ENCODE measurements around the gene VSIG10L2. TPM values are rescaled to one million over a fixed set of nuclear protein-coding genes. Genes with fewer than 3 reads are reported as not detected.

VSIG10L2 gene
- total RNA-seq, 1 experiment from 2014 or later: not detected

GRCh38 chr11:125994509-125994908, 48.7 kb downstream of the VSIG10L2 start:
- no peaks in the 10 kb centered on the region for H3K79me2 ChIP-seq (ENCODE audit: insufficient read depth, low read length)
- H3K27ac ChIP-seq (ENCODE audit: low read depth, low read length): no peak overlapping the region
- peaks cover 2% of the 10 kb centered on the region; the same call in 1 of the 2 replicates for H3K9me2 ChIP-seq (ENCODE audit: insufficient read depth)
- TF ChIP-seq ZFX (IDR thresholded peaks at IDR 0.05) (no peak), SP1 (IDR thresholded peaks at IDR 0.05; ENCODE audit: low read depth) (no peak), SRF (IDR thresholded peaks at IDR 0.05; ENCODE audit: low read depth) (no peak), EZH2phosphoT487 (IDR thresholded peaks at IDR 0.05; ENCODE audit: borderline replicate concordance) (no peak), MAX (IDR thresholded peaks at IDR 0.05) (no peak), RAD21 (IDR thresholded peaks at IDR 0.05; ENCODE audit: low read depth) (no peak), EZH2 (IDR thresholded peaks at IDR 0.05) (no peak), POLR2AphosphoS5 (IDR thresholded peaks at IDR 0.05; ENCODE audit: low read depth, low read length) (no peak), ELF1 (IDR thresholded peaks at IDR 0.05; ENCODE audit: borderline replicate concordance, low read depth) (no peak), YY1 (IDR thresholded peaks at IDR 0.05; ENCODE audit: extremely low read depth, insufficient replicate concordance, low read depth, low read length) (no peak), ATF3 (IDR thresholded peaks at IDR 0.05) (no peak), ZBTB33 (IDR thresholded peaks at IDR 0.05; ENCODE audit: extremely low read depth, insufficient replicate concordance, low read length) (no peak), CEBPB (IDR thresholded peaks at IDR 0.05; ENCODE audit: low read depth) (no peak), EGR1 (IDR thresholded peaks at IDR 0.05; ENCODE audit: low read depth) (no peak), CTCF (IDR thresholded peaks at IDR 0.05 in 2 of 3, conservative IDR thresholded peaks at IDR 0.05 in 1 of 3; ENCODE audit: borderline replicate concordance in 1 of 3, insufficient read depth in 1 of 3, low read depth in 2 of 3, low read length in 2 of 3) (no peak)
- H2AFZ ChIP-seq (ENCODE audit: low read depth, low read length, poor library complexity, severe bottlenecking): no peak overlapping the region
- ChIA-PET CTCF (no interaction called here), POLR2A (no interaction called here), RAD21 (ENCODE audit: low non-redundant PET in 1 of 2, low total read pairs in 2 of 2, uncharacterized antibody in 2 of 2, unreplicated experiment in 2 of 2) (no interaction called here)
- H3K9me3 ChIP-seq (ENCODE audit: control insufficient read depth in 1 of 2, insufficient read depth in 1 of 2, low read depth in 1 of 2, low read length in 2 of 2): no peaks in the 10 kb centered on the region
- no TSS peak for BruUV-seq (replicated peaks)
- intact Hi-C loops (cut with micrococcal nuclease): no loop called here
- ATAC-seq (no peak), DNase-seq (ENCODE audit: low read depth, low spot score) (no peak)
- no peak overlapping the region for H3K9ac ChIP-seq (ENCODE audit: low read length)
- H3K4me3 ChIP-seq (replicated peaks in 1 of 2; ENCODE audit: low read depth in 1 of 2, low read length in 2 of 2): no peak overlapping the region
- H3K27me3 ChIP-seq (ENCODE audit: insufficient read depth, low read length): no peaks in the 10 kb centered on the region
- no peaks in the 10 kb centered on the region for H4K20me1 ChIP-seq (ENCODE audit: insufficient read depth)
- H3K4me2 ChIP-seq (ENCODE audit: low read length): no peak overlapping the region
- no peaks in the 10 kb centered on the region for H3K4me1 ChIP-seq (ENCODE audit: control insufficient read depth in 1 of 2, insufficient read depth in 2 of 2, low read length in 2 of 2)
- no peaks in the 10 kb centered on the region for H3K36me3 ChIP-seq (ENCODE audit: control insufficient read depth in 1 of 2, insufficient read depth in 2 of 2, low read length in 2 of 2)
